Measurements from ENCODE around the gene MYH11.

DNA sequence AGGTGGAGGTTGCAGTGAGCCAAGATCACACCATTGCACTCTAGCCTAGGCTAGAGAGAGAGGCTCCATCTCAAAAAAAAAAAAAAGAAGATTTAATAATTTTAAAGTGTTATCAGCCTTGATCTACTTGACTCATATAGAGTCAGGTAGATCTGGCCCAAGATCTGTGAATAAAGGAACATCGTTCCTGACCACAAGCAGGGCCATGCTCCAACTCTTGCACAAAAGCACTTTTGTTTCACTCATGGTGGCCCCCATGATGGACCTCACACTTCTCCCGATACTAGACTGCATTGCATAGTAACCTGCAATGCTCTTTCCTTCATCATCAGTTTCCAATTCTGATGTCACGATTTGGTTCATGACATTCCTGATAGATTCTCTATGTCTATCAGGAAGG, 5.2 kb upstream of the MYH11 start:
- TF ChIP-seq TAF1 (IDR thresholded peaks at IDR 0.05; ENCODE audit: borderline replicate concordance, insufficient read depth, low read length) = no peak
- no peak for TF ChIP-seq POLR2AphosphoS5 (IDR thresholded peaks at IDR 0.05; ENCODE audit: low read depth, low read length)
- TF ChIP-seq, protein P1, sequence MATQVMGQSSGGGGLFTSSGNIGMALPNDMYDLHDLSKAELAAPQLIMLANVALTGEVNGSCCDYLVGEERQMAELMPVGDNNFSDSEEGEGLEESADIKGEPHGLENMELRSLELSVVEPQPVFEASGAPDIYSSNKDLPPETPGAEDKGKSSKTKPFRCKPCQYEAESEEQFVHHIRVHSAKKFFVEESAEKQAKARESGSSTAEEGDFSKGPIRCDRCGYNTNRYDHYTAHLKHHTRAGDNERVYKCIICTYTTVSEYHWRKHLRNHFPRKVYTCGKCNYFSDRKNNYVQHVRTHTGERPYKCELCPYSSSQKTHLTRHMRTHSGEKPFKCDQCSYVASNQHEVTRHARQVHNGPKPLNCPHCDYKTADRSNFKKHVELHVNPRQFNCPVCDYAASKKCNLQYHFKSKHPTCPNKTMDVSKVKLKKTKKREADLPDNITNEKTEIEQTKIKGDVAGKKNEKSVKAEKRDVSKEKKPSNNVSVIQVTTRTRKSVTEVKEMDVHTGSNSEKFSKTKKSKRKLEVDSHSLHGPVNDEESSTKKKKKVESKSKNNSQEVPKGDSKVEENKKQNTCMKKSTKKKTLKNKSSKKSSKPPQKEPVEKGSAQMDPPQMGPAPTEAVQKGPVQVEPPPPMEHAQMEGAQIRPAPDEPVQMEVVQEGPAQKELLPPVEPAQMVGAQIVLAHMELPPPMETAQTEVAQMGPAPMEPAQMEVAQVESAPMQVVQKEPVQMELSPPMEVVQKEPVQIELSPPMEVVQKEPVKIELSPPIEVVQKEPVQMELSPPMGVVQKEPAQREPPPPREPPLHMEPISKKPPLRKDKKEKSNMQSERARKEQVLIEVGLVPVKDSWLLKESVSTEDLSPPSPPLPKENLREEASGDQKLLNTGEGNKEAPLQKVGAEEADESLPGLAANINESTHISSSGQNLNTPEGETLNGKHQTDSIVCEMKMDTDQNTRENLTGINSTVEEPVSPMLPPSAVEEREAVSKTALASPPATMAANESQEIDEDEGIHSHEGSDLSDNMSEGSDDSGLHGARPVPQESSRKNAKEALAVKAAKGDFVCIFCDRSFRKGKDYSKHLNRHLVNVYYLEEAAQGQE (IDR thresholded peaks at IDR 0.05; ENCODE audit: insufficient read depth in 1 of 2, low read depth in 2 of 2, low read length in 2 of 2) = no peak
- no peak for TF ChIP-seq SIN3A (IDR thresholded peaks at IDR 0.05; ENCODE audit: borderline replicate concordance, insufficient read depth, low read length)
- no peak for TF ChIP-seq FOXP2 (optimal IDR thresholded peaks at IDR 0.05; ENCODE audit: borderline replicate concordance, extremely low read depth, extremely low read length, insufficient read depth)

All from PFSK-1 (cell line).